HepG2 (cell line): ENCODE results near the gene UTP25. TPM values are rescaled to one million over a fixed set of nuclear protein-coding genes. Genes with fewer than 3 reads are reported as not detected.

ENCODE experiments used
- ATAC-seq: fragments of 200-7000 bp; cut with Tn5 transposase; 3 replicates; pipeline ENCODE4 v1.9.1; 2020; ENCODE audit warnings: mild to moderate bottlenecking, moderate library complexity
- BruUV-seq: library from RNA; stranded (reverse); fragments of 400-500 nt; replicated peaks from 2 replicates; lab custom pipeline; 2021; lab: Mats Ljungman, UMichigan
- CTCF ChIA-PET: fragments of 300-600 bp; formaldehyde crosslinking; extraction: SDS; loops from one replicate; lab custom pipeline; 2021; ENCODE audit warnings: low total read pairs, inconsistent platforms, low intra/inter-chr PET ratio; lab: Yijun Ruan, JAX
- POLR2A ChIA-PET: fragments of 350-600 bp; sonication (Branson Sonifier 250); formaldehyde crosslinking; loops from one replicate; lab custom pipeline; 2020; ENCODE audit warnings: antibody characterized with exemption, inconsistent platforms; lab: Yijun Ruan, JAX
- DNase-seq: peaks from one replicate; pipeline ENCODE4 v3.0.0-alpha.2; 2015; ENCODE audit warnings: low spot score
- FAIRE-seq: peaks from 3 replicates; lab custom pipeline; 2011; peaks lifted over from hg19 to GRCh38; lab: Jason Lieb, UNC
- H2AFZ ChIP-seq: one replicate; pipeline ENCODE4 v1.6.1; 2011; ENCODE audit warnings: low read length, inconsistent platforms
- H3K27ac ChIP-seq: fragments of 300-600 bp; 3 replicates; pipeline ENCODE4 v1.8.0; 2011; ENCODE audit warnings: mixed run types, mild to moderate bottlenecking, mixed read lengths, low read length, inconsistent platforms; ENCODE audit not compliant: insufficient read depth; ENCODE audit errors: extremely low read length
- H3K27me3 ChIP-seq, 2 experiments: fragments of 200-600 bp in 1 of 2; 2 replicates in 1 of 2; 3 replicates in 1 of 2; pipeline versions ENCODE4 v1.6.0 to v1.8.0; 2011; ENCODE audit warnings: low read length in 2 of 2, mild to moderate bottlenecking in 2 of 2, moderate library complexity in 2 of 2, inconsistent platforms in 1 of 2; ENCODE audit not compliant: insufficient read depth in 2 of 2, control insufficient read depth in 1 of 2
- H3K36me3 ChIP-seq, 2 experiments: fragments of 200-600 bp in 1 of 2; replicated peaks in 1 of 2; 2 replicates in 1 of 2; 3 replicates in 1 of 2; pipeline versions ENCODE4 v1.5.1 to v1.8.0; 2011; ENCODE audit warnings: low read length in 2 of 2, inconsistent platforms in 1 of 2; ENCODE audit not compliant: insufficient read depth in 2 of 2, control insufficient read depth in 1 of 2
- H3K4me1 ChIP-seq: 2 replicates; pipeline ENCODE4 v1.5.1; 2012; ENCODE audit warnings: low read length, inconsistent platforms; ENCODE audit not compliant: insufficient read depth
- H3K4me2 ChIP-seq: 2 replicates; pipeline ENCODE4 v1.6.0; 2011; ENCODE audit warnings: low read depth, low read length, inconsistent platforms
- H3K4me3 ChIP-seq, 3 experiments: fragments of 200-600 bp in 1 of 3; sonication (generic), shearing (Covaris generic) in 1 of 3; replicated peaks in 1 of 3; 2 replicates each; pipeline ENCODE4 v1.5.1; 2011 to 2016; ENCODE audit warnings: low read length in 3 of 3, inconsistent platforms in 2 of 3, low read depth in 2 of 3, mild to moderate bottlenecking in 2 of 3, control low read depth in 1 of 3, mixed read lengths in 1 of 3; ENCODE audit not compliant: insufficient read depth in 1 of 3
- H3K79me2 ChIP-seq: one replicate; pipeline ENCODE4 v1.6.1; 2011; ENCODE audit warnings: low read length, inconsistent platforms; ENCODE audit not compliant: insufficient read depth
- H3K9ac ChIP-seq: 2 replicates; pipeline ENCODE4 v1.6.0; 2011; ENCODE audit warnings: mild to moderate bottlenecking, low read depth, low read length, inconsistent platforms; ENCODE audit not compliant: insufficient read depth
- H3K9me3 ChIP-seq: 2 replicates; pipeline ENCODE4 v1.5.1; 2012; ENCODE audit warnings: mild to moderate bottlenecking, low read length
- H4K20me1 ChIP-seq: 2 replicates; pipeline ENCODE4 v1.6.0; 2011; ENCODE audit warnings: inconsistent platforms, mild to moderate bottlenecking, low read length, moderate library complexity; ENCODE audit not compliant: insufficient read depth
- ARID3A ChIP-seq: IDR thresholded peaks from 2 replicates; pipeline ENCODE4 v1.6.1; 2012; ENCODE audit warnings: low read depth, low read length, improper control_type of control experiment
- CCAR2 ChIP-seq: fragments of 200-400 bp; formaldehyde crosslinking; optimal IDR thresholded peaks from 2 replicates; pipeline ENCODE3; 2018; ENCODE audit warnings: low read depth, mild to moderate bottlenecking, low read length, moderate library complexity
- GTF3A ChIP-seq: sonication (generic); formaldehyde crosslinking; conservative IDR thresholded peaks from 2 replicates; pipeline ENCODE4 v1.4.0; 2020; ENCODE audit warnings: mild to moderate bottlenecking, missing genetic modification reagents
- MIER3 ChIP-seq: IDR thresholded peaks from 2 replicates; pipeline ENCODE4 v1.6.1; 2016; ENCODE audit warnings: missing compliant biosample characterization, borderline replicate concordance
- PCBP1 ChIP-seq: fragments of 200-400 bp; formaldehyde crosslinking; IDR thresholded peaks from 2 replicates; pipeline ENCODE4 v1.6.1; 2017; ENCODE audit warnings: mild to moderate bottlenecking, low read depth, low read length, borderline replicate concordance
- SMARCC2 ChIP-seq: fragments of 450-650 bp; IDR thresholded peaks from 2 replicates; pipeline ENCODE4 v1.6.1; 2017; ENCODE audit warnings: antibody characterized with exemption, mild to moderate bottlenecking
- THAP11 ChIP-seq: IDR thresholded peaks from 2 replicates; pipeline ENCODE4 v1.6.1; 2016; ENCODE audit warnings: missing biosample characterization, missing genetic modification reagents
- U2AF1 ChIP-seq: fragments of 200-400 bp; formaldehyde crosslinking; optimal IDR thresholded peaks from 2 replicates; pipeline ENCODE3; 2017; ENCODE audit warnings: mild to moderate bottlenecking, low read depth, low read length
- ZNF207 ChIP-seq: fragments of 450-650 bp; IDR thresholded peaks from 2 replicates; pipeline ENCODE4 v1.6.1; 2016; ENCODE audit warnings: antibody characterized with exemption, borderline replicate concordance
- ZNF614 ChIP-seq: IDR thresholded peaks from 2 replicates; pipeline ENCODE4 v1.6.1; 2018; ENCODE audit warnings: missing biosample characterization, missing genetic modification reagents, inconsistent platforms, borderline replicate concordance
- WGBS: methylation state at CpG from one replicate; pipeline ENCODE4 v1.1.6; 2017; ENCODE audit warnings: low lambda C conversion rate; 5-methylcytosine and 5-hydroxymethylcytosine counted together
- in situ Hi-C: cut with HindIII; loops from 2 replicates; pipeline ENCODE4 v1.10.0; 2017; ENCODE audit warnings: low pct_unique_long_range_greater_than_20kb; ENCODE audit not compliant: extremely low pct_ligation_motif_present
- intact Hi-C: fragments of 100-400 bp; cut with micrococcal nuclease; formaldehyde crosslinking; loops from one replicate; pipeline ENCODE4 v1.10.0; 2022; ENCODE audit not compliant: unreplicated experiment
- polyA plus RNA-seq, 8 experiments: library from polyadenylated mRNA; depleted of rRNA in 3 of 8; stranded (reverse) in 7 of 8; unstranded in 1 of 8; fragments of >200 nt; fragmentation: Illumina TruSeq in 4 of 8; extraction: Trizol in 4 of 8; gene quantifications; 2 replicates each; pipeline versions ENCODE4 v1.2.1 to v1.2.3, GENCODE V29; 2011 to 2016; ENCODE audit warnings: low read depth in 4 of 8, missing spikeins in 1 of 8, mixed read lengths in 1 of 8; ENCODE audit not compliant: insufficient read depth in 1 of 8
- total RNA-seq, 5 experiments: library from RNA; depleted of rRNA; stranded (reverse); fragments of >200 nt; fragmentation: Illumina TruSeq; extraction: Trizol; gene quantifications; 2 replicates each; pipeline ENCODE4 v1.2.3, GENCODE V29; 2016; ENCODE audit warnings: low read depth in 1 of 5
- TF ChIP-seq, protein P1 (sequence below): sonication (generic); formaldehyde crosslinking; IDR thresholded peaks from 2 replicates; pipeline ENCODE4 v1.4.0; 2020; ENCODE audit warnings: missing genetic modification reagents, mild to moderate bottlenecking, borderline replicate concordance

The UTP25 gene
- total and polyA plus RNA-seq, 2 of the 13 experiments (the other 11 are each of a cell fraction or from before 2014, with no cell fraction given), result 4.8 to 5.7 TPM

GRCh38 chr1:209854196-209854595 is 26.4 kb downstream of the UTP25 start:
- H3K9ac ChIP-seq, result no peak overlapping the region
- no peak overlapping the region for H3K4me3 ChIP-seq
- no peak for DNase-seq
- ChIA-PET POLR2A (no interaction called here), CTCF (no interaction called here)
- no peak overlapping the region for H2AFZ ChIP-seq
- no peak for TF ChIP-seq CCAR2
- TF ChIP-seq ZNF614 (CRISPR knock-in tag), result no peak
- no peak for TF ChIP-seq PCBP1
- intact Hi-C loops (no loop called here), in situ Hi-C loops (loop anchor here (25.0 kb wide), 1 partner anchor 458 kb away; no protein-coding TSS in a partner anchor)
- no peaks in the 10 kb centered on the region for H3K79me2 ChIP-seq
- FAIRE-seq, result no peak
- H3K36me3 ChIP-seq, result peaks cover 10 to 37% of the 10 kb centered on the region in 2 experiments
- H3K4me1 ChIP-seq, result no peaks in the 10 kb centered on the region
- H3K4me2 ChIP-seq, result no peak overlapping the region
- WGBS, result 84% methylated on average over 3 of the region's 3 CpGs
- ATAC-seq, result no peak
- no TSS peak for BruUV-seq
- H4K20me1 ChIP-seq, result no peaks in the 10 kb centered on the region
- no peaks in the 10 kb centered on the region for H3K27me3 ChIP-seq
- H3K9me3 ChIP-seq, result no peaks in the 10 kb centered on the region
- no peak overlapping the region for H3K27ac ChIP-seq

- H3K27ac ChIP-seq, result no peak overlapping the region
- no peak overlapping the region for H3K9ac ChIP-seq
- 97% methylated on average over 8 of the region's 8 CpGs for WGBS
- no peaks in the 10 kb centered on the region for H4K20me1 ChIP-seq
- H3K4me2 ChIP-seq, result no peak overlapping the region
- POLR2A ChIA-PET, result interaction anchor here (0.8 kb wide), 1 partner anchor 16 kb away, joined by 3 read pairs; no protein-coding TSS in a partner anchor
- H3K4me3 ChIP-seq, result no peak overlapping the region
- no peaks in the 10 kb centered on the region for H3K9me3 ChIP-seq
- FAIRE-seq (no peak), DNase-seq (no peak), ATAC-seq (no peak)
- CTCF ChIA-PET, result no interaction called here
- H2AFZ ChIP-seq, result no peak overlapping the region
- no peaks in the 10 kb centered on the region for H3K4me1 ChIP-seq
- no peaks in the 10 kb centered on the region for H3K79me2 ChIP-seq
- H3K36me3 ChIP-seq, result peaks cover 8 to 32% of the 10 kb centered on the region in 2 experiments
- intact Hi-C loops (no loop called here), in situ Hi-C loops (loop anchor here (25.0 kb wide), 1 partner anchor 457 kb away; no protein-coding TSS in a partner anchor)
- no peaks in the 10 kb centered on the region for H3K27me3 ChIP-seq
- TF ChIP-seq ZNF207, result no peak
- no peak for TF ChIP-seq THAP11 (CRISPR knock-in tag)
- TF ChIP-seq U2AF1, result no peak
- no peak for TF ChIP-seq GTF3A (CRISPR knock-in tag)
- TF ChIP-seq MIER3 (CRISPR knock-in tag), result no peak
- TF ChIP-seq, protein P1, sequence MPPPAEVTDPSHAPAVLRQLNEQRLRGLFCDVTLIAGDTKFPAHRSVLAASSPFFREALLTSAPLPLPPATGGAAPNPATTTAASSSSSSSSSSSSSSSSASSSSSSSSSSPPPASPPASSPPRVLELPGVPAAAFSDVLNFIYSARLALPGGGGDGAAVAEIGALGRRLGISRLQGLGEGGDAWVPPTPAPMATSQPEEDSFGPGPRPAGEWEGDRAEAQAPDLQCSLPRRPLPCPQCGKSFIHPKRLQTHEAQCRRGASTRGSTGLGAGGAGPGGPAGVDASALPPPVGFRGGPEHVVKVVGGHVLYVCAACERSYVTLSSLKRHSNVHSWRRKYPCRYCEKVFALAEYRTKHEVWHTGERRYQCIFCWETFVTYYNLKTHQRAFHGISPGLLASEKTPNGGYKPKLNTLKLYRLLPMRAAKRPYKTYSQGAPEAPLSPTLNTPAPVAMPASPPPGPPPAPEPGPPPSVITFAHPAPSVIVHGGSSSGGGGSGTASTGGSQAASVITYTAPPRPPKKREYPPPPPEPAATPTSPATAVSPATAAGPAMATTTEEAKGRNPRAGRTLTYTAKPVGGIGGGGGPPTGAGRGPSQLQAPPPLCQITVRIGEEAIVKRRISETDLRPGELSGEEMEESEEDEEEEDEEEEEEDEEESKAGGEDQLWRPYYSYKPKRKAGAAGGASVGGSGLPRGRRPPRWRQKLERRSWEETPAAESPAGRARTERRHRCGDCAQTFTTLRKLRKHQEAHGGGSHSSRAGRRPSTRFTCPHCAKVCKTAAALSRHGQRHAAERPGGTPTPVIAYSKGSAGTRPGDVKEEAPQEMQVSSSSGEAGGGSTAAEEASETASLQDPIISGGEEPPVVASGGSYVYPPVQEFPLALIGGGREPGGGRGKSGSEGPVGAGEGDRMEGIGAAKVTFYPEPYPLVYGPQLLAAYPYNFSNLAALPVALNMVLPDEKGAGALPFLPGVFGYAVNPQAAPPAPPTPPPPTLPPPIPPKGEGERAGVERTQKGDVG (CRISPR knock-in tag), result no peak
- no peak for TF ChIP-seq ARID3A
- TF ChIP-seq SMARCC2, result no peak
- no TSS peak for BruUV-seq
Measured at GRCh38 chr1:209855006-209855405, 27.2 kb downstream of the UTP25 start.
